Smooth muscle cell (in vitro differentiated cells): ENCODE results near the gene ATF6. TPM values are rescaled to one million over a fixed set of nuclear protein-coding genes. Genes with fewer than 3 reads are reported as not detected.

ENCODE experiments used
- DNase-seq: peaks from one replicate; lab custom pipeline; 2025; ENCODE audit not compliant: unreplicated experiment; lab: John Stamatoyannopoulos, UW
- H2AFZ ChIP-seq: fragments of 200-600 bp; sonication (generic); 2 replicates; pipeline ENCODE4 v1.6.0; 2016; ENCODE audit warnings: antibody characterized with exemption, low read depth, mild to moderate bottlenecking
- H3F3A ChIP-seq: fragments of 200-600 bp; sonication (generic); 2 replicates; pipeline ENCODE4 v1.6.0; 2017; ENCODE audit warnings: antibody characterized with exemption, low read depth
- H3K27ac ChIP-seq: fragments of 200-600 bp; sonication (generic); 2 replicates; pipeline ENCODE4 v1.5.1; 2016; ENCODE audit warnings: low read depth, mild to moderate bottlenecking
- H3K27me3 ChIP-seq: fragments of 200-600 bp; sonication (generic); 2 replicates; pipeline ENCODE4 v1.6.1; 2016; ENCODE audit warnings: low read depth, mild to moderate bottlenecking
- H3K36me3 ChIP-seq: fragments of 200-600 bp; sonication (generic); 2 replicates; pipeline ENCODE4 v1.5.1; 2016; ENCODE audit warnings: low read depth
- H3K4me1 ChIP-seq: fragments of 200-600 bp; sonication (generic); 2 replicates; pipeline ENCODE4 v1.5.1; 2016; ENCODE audit warnings: low read depth
- H3K4me2 ChIP-seq: fragments of 200-600 bp; sonication (generic); 2 replicates; pipeline ENCODE4 v1.6.0; 2016; ENCODE audit warnings: mild to moderate bottlenecking
- H3K4me3 ChIP-seq: fragments of 200-600 bp; sonication (generic); 2 replicates; pipeline ENCODE4 v1.5.1; 2016; ENCODE audit warnings: mild to moderate bottlenecking
- H3K79me2 ChIP-seq: fragments of 200-600 bp; sonication (generic); 2 replicates; pipeline ENCODE4 v1.6.0; 2016; ENCODE audit warnings: low read depth, mild to moderate bottlenecking
- H3K9ac ChIP-seq: fragments of 200-600 bp; sonication (generic); 2 replicates; pipeline ENCODE4 v1.6.0; 2016; ENCODE audit warnings: low read depth
- H3K9me3 ChIP-seq: fragments of 200-600 bp; sonication (generic); replicated peaks from 2 replicates; pipeline ENCODE4 v1.5.1; 2016; ENCODE audit warnings: low read depth
- H4K20me1 ChIP-seq: fragments of 200-600 bp; sonication (generic); 2 replicates; pipeline ENCODE4 v1.6.0; 2016; ENCODE audit warnings: low read depth
- CTCF ChIP-seq: fragments of 200-600 bp; sonication (generic); IDR thresholded peaks from 2 replicates; pipeline ENCODE4 v1.5.1; 2017; ENCODE audit warnings: borderline replicate concordance, mild to moderate bottlenecking, antibody characterized with exemption; ENCODE audit not compliant: insufficient read depth, poor library complexity, severe bottlenecking
- WGBS: methylation state at CpG from one replicate; pipeline ENCODE4 v1.1.7; 2016; ENCODE audit warnings: low lambda C conversion rate; 5-methylcytosine and 5-hydroxymethylcytosine counted together
- polyA plus RNA-seq: library from polyadenylated mRNA; unstranded; fragments of >200 nt; fragmentation: Nextera tagmentation; extraction: Ambion mirVana; gene quantifications from 2 replicates; pipeline ENCODE4 v1.2.1, GENCODE V29; 2016
- total RNA-seq: library from RNA; depleted of rRNA; stranded (reverse); fragments of >200 nt; gene quantifications from 2 replicates; pipeline ENCODE4 v1.2.3, GENCODE V29; 2014

ATF6 gene
- total and polyA plus RNA-seq, 2 experiments from 2014 or later = 7.8 to 22.9 TPM

GRCh38 chr1:161956097-161956496 lies 190.0 kb downstream of the ATF6 start:
- peak overlapping the region; percentile 34 for H3K4me2 ChIP-seq
- H3K4me1 ChIP-seq = no peaks in the 10 kb centered on the region
- no peak for DNase-seq
- no peak overlapping the region for H2AFZ ChIP-seq
- no peaks in the 10 kb centered on the region for H3K79me2 ChIP-seq
- H3K36me3 ChIP-seq = no peaks in the 10 kb centered on the region
- H3K27me3 ChIP-seq = no peaks in the 10 kb centered on the region
- H4K20me1 ChIP-seq = no peaks in the 10 kb centered on the region
- H3K9ac ChIP-seq = no peak overlapping the region
- WGBS = 55% methylated on average over 4 of the region's 4 CpGs
- TF ChIP-seq CTCF = no peak
- peak overlapping the region; percentile 49 for H3K27ac ChIP-seq
- H3K4me3 ChIP-seq = no peak overlapping the region
- H3K9me3 ChIP-seq = no peaks in the 10 kb centered on the region
- H3F3A ChIP-seq = peaks cover 1% of the 10 kb centered on the region

- Histone ChIP-seq H3K36me3 (no peaks in the 10 kb centered on the region), H3F3A (peaks cover 10% of the 10 kb centered on the region), H3K27me3 (no peaks in the 10 kb centered on the region), H2AFZ (no peak overlapping the region), H3K9me3 (no peaks in the 10 kb centered on the region), H4K20me1 (no peaks in the 10 kb centered on the region), H3K27ac (no peak overlapping the region), H3K79me2 (no peaks in the 10 kb centered on the region), H3K4me1 (peaks cover 3% of the 10 kb centered on the region), H3K4me3 (no peak overlapping the region), H3K4me2 (peak overlapping the region; percentile 34), H3K9ac (no peak overlapping the region)
- no peak for DNase-seq
- WGBS = 87% methylated on average over 3 of the region's 3 CpGs
- TF ChIP-seq CTCF = no peak
These were observed 190.8 kb downstream of the ATF6 start for GRCh38 chr1:161956930-161957329.

GRCh38 chr1:161958425-161958824 lies 192.3 kb downstream of the ATF6 start:
- no peaks in the 10 kb centered on the region for H3K79me2 ChIP-seq
- H3K4me1 ChIP-seq = peaks cover 11% of the 10 kb centered on the region
- no peak overlapping the region for H3K4me2 ChIP-seq
- no peaks in the 10 kb centered on the region for H4K20me1 ChIP-seq
- no peaks in the 10 kb centered on the region for H3K36me3 ChIP-seq
- no peaks in the 10 kb centered on the region for H3K9me3 ChIP-seq
- H3K9ac ChIP-seq = no peak overlapping the region
- 77% methylated on average over 7 of the region's 7 CpGs for WGBS
- H2AFZ ChIP-seq = no peak overlapping the region
- DNase-seq = no peak
- H3F3A ChIP-seq = peaks cover 20% of the 10 kb centered on the region
- H3K27me3 ChIP-seq = no peaks in the 10 kb centered on the region
- no peak for TF ChIP-seq CTCF
- no peak overlapping the region for H3K27ac ChIP-seq
- H3K4me3 ChIP-seq = no peak overlapping the region

GRCh38 chr1:161962091-161962887 lies 196.2 kb downstream of the ATF6 start:
- DNase-seq = no peak
- WGBS = 29% methylated on average over 8 of the region's 8 CpGs
- Histone ChIP-seq H3K27me3 (no peaks in the 10 kb centered on the region), H3F3A (peaks cover 20% of the 10 kb centered on the region), H3K79me2 (no peaks in the 10 kb centered on the region), H2AFZ (no peak overlapping the region), H3K4me1 (peaks cover 11% of the 10 kb centered on the region), H3K4me2 (peak overlapping the region; percentile 74), H3K9ac (peak overlapping the region; percentile 86), H3K9me3 (no peaks in the 10 kb centered on the region), H3K4me3 (peak overlapping the region; percentile 9), H3K27ac (peak overlapping the region; percentile 92), H4K20me1 (no peaks in the 10 kb centered on the region), H3K36me3 (no peaks in the 10 kb centered on the region)
- no peak for TF ChIP-seq CTCF
